ENCODE data around the gene C11orf21.

The C11orf21 gene

DNA sequence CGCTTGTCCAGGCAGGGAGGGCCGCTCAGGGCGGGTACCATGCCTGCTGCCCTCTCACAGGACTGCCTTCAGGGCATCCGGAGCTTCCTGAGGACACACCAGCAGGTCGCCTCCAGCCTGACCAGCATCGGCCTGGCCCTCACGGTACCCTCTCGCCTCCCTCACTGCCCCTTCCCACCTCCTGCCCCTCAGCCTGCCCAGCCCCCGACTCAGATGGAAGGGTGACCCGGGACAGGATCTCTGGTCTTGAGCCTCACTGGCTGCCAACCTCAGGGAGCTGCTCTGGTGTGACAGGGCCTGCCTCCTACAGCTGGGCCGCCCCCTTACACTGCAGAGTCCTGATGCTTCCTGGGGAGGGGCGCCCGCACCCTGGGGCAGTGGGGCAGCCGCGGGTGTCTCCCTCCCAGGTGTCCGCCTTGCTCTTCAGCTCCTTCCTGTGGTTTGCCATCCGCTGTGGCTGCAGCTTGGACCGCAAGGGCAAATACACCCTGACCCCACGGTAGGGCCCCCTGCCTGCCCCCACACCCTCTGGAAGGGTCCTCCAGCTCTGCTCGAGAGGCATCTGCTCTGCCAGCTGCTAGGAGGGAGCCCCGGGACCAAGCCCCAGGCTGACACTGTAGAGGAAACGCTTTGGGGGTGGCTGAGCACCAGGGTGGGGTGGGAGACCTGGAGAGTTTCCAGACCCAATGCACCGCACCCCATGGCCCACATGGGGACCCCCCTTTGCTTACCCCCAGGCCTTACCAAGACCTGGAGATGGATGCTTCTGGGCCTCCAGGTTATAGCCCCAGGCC lies 14.6 kb upstream of the C11orf21 start:
- no peak overlapping the region for H3K4me3 Mint-ChIP-seq
- H3K4me1 Mint-ChIP-seq (ENCODE audit: low read depth) = peaks cover 12% of the 10 kb centered on the region
- H3K9me3 Mint-ChIP-seq = no peaks in the 10 kb centered on the region
- peaks cover 32% of the 10 kb centered on the region for H3K27me3 Mint-ChIP-seq
- intact Hi-C loops (cut with micrococcal nuclease) = no loop called here
- peaks cover 32% of the 10 kb centered on the region for H3K36me3 Mint-ChIP-seq (ENCODE audit: low read depth)
- H3K27ac Mint-ChIP-seq = no peak overlapping the region

DNA sequence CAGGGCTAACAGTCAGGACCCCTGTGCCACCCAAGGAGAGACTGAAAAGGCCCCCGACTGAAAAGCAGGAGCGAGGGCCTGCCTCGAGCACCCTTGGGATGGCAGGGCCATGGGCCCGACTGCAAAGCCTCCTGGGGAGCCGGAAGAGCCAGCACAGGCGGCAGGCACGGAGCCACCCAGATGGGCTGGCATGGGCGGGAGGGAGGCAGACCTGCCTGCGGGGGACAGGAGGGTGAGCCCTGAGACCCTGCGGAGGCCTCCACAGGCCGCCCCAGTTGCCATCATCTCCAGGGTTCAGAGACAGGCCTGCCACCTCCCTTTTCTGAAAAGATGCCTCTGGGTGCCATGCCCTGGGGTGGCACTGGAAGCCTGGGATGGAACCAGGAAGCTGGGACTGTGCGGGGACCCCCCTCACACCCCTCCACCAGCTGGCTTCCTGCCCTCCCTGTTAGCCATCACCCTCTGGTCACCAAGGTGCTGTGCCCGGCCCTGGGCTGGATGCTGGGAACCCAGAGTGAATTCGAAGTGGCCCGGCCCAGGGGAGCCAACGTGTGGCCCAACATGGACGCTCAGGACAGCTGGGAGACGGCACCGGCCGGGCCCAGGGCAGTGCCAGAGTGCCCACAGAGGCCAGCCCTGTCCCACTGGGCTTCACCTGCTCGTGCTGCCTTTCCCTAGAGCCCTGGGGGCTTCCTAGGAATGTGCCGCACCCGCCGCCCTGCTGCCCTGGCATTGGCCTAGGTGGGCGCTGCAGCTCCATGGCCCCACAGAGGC lies 13.9 kb upstream of the C11orf21 start:
- intact Hi-C loops (cut with micrococcal nuclease) = no loop called here
- Mint-ChIP-seq H3K4me1 (ENCODE audit: low read depth) (peaks cover 17% of the 10 kb centered on the region), H3K36me3 (ENCODE audit: low read depth) (peaks cover 32% of the 10 kb centered on the region), H3K9me3 (no peaks in the 10 kb centered on the region), H3K27ac (no peak overlapping the region), H3K4me3 (no peak overlapping the region), H3K27me3 (peaks cover 25% of the 10 kb centered on the region)

DNA sequence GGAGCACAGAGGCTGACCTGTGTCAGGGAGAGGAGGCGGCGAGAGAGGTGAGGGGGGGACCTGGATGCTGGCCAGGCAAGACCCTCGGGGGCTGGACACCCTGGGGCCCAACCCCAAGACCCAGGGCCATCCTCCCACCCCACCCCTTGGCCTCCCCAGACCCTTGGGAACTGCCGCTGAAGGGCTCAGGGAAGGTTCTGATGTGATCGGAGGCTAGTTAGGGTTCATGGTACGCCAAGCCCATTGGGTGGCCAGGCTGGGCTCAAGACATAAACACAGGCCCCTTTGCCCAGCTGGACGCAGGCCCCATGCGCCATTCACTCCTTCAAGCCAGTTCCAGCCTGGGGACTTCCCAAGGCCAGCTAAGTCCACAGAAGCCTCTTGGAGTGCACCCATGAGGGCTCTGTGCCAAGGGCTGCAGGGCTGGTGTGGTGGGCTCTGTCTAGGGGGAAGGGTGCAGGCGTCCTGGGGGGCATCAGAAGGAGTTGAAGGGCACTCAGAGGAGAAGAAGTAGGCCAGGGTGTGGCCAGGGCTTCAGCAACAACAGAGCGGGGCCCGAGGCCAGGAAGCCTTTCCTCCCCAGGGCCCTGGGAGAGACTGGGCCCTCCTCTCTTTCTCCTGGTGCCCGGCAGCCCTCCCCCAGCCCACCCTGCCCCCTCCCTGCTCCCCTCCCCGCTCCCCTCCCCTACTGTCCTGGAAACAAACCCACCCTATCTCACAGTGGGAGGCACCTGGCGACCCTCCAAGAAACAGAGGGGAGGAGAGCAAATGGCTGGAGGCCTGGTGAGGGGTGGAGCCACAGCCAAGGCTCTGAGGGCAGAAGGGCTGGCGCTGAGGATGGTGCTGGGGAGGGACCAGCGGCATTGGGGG lies 13.0 kb upstream of the C11orf21 start:
- Mint-ChIP-seq H3K4me3 (no peak overlapping the region), H3K27me3 (peaks cover 18% of the 10 kb centered on the region), H3K9me3 (no peaks in the 10 kb centered on the region), H3K27ac (no peak overlapping the region), H3K36me3 (ENCODE audit: low read depth) (peaks cover 32% of the 10 kb centered on the region), H3K4me1 (ENCODE audit: low read depth) (peaks cover 19% of the 10 kb centered on the region)
- intact Hi-C loops (cut with micrococcal nuclease) = no loop called here

DNA sequence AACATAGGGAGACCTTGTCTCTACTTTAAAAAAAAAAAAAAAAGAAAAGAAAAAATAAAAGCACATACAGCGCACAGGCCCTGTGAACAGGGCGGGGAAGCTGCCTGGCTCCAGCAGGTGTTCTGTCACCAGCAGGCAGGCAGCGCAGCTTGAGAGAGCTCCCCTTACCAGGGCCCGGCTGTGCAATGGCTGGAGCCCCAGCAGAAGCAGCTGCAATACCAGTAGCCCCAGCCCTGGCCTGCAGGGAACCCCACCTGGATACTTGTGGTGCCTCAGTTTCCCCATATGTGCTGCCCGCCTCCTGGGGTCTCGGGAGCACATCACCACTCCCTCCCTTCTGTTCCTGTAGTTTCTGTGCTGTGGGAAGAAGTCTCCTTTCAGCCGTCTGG lies 12.4 kb upstream of the C11orf21 start:
- H3K27me3 Mint-ChIP-seq = peaks cover 16% of the 10 kb centered on the region
- no peak overlapping the region for H3K4me3 Mint-ChIP-seq
- peaks cover 36% of the 10 kb centered on the region for H3K36me3 Mint-ChIP-seq (ENCODE audit: low read depth)
- intact Hi-C loops (cut with micrococcal nuclease) = no loop called here
- peaks cover 19% of the 10 kb centered on the region for H3K4me1 Mint-ChIP-seq (ENCODE audit: low read depth)
- no peak overlapping the region for H3K27ac Mint-ChIP-seq
- H3K9me3 Mint-ChIP-seq = no peaks in the 10 kb centered on the region

DNA sequence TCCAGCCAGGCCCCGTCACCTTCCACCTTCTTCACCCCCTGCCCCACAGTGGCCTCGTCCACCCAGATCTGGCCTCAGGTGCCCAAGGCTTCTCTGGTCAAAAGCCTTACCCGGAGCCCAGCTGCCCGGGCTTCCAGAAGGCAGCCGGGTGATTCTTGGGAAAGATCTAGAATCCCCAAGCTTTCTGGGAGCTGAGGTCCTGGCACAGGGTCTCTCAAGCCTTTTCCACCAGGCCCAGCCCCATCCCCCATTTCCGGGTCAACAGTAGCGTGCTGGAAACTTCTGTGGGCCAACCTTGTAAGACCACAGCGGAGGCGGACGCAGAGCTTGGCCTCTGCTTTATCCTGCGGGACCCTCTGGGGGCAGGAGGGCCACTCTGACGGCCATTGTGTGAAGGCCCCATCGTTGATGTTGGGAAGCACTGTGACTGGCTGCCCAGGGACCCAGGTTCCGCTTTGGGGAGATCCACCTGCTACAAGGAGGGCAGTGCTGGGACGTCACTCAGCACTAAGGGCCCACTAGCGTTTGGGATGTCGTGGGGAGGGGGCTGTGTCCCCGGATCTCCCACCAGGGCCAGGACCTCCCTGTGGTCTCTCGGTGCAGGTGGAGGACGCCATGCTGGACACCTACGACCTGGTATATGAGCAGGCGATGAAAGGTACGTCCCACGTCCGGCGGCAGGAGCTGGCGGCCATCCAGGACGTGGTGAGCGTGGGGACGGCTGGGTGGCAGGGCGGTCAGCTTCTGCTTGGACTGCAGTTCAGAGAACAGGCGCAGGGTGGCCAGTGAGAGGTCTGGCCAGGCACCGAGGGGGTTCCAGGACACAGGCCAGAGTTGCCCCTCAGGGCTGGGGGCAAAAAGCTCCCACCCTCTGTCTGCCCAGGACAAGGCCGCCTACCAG lies 11.6 kb upstream of the C11orf21 start:
- Mint-ChIP-seq H3K36me3 (ENCODE audit: low read depth) (peaks cover 44% of the 10 kb centered on the region), H3K4me1 (ENCODE audit: low read depth) (peaks cover 19% of the 10 kb centered on the region), H3K27me3 (peaks cover 15% of the 10 kb centered on the region), H3K9me3 (no peaks in the 10 kb centered on the region), H3K4me3 (no peak overlapping the region), H3K27ac (no peak overlapping the region)
- intact Hi-C loops (cut with micrococcal nuclease) = no loop called here

DNA sequence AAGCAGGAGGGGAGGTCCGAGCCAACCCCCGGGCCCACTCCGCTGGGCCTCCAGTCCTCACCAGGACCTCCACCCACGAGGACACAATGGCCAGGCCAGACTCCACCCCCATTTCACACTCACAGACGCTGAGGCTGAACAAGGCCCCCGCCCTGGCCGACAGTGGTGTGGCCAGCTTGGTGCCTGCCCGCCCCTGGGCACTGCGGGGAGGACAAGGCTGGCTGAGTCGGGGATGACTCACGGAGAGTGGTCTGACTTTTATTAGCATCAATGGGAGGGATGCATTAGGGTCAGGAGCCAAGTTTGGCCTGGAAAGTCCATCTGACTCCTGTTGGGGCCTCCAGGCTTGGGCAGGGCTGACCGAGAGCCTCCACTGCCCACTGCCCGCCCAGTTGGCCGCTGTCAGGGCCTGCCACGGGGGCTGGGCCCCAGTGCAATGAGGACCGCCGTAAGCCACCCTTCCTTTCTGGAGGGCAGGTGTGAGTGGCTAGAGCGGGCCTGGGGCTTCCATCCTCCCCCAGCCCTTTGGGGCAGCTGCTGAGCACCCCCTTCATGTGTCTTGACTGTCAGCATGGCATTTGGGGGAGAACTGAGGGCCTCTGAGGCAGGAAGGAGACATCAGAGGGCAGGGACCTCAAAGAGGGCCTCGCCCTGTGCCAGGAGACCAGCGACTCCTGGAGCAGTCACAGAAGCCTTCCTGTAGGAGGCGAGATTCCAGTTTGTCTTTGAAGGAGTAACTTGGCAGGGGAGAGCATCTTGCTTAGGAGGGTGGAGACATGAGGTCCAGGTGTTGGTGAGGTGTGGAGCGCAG lies 10.7 kb upstream of the C11orf21 start:
- no peaks in the 10 kb centered on the region for H3K9me3 Mint-ChIP-seq
- H3K27ac Mint-ChIP-seq = no peak overlapping the region
- H3K4me3 Mint-ChIP-seq = no peak overlapping the region
- H3K27me3 Mint-ChIP-seq = peaks cover 13% of the 10 kb centered on the region
- intact Hi-C loops (cut with micrococcal nuclease) = no loop called here
- peaks cover 51% of the 10 kb centered on the region for H3K36me3 Mint-ChIP-seq (ENCODE audit: low read depth)
- peaks cover 22% of the 10 kb centered on the region for H3K4me1 Mint-ChIP-seq (ENCODE audit: low read depth)

DNA sequence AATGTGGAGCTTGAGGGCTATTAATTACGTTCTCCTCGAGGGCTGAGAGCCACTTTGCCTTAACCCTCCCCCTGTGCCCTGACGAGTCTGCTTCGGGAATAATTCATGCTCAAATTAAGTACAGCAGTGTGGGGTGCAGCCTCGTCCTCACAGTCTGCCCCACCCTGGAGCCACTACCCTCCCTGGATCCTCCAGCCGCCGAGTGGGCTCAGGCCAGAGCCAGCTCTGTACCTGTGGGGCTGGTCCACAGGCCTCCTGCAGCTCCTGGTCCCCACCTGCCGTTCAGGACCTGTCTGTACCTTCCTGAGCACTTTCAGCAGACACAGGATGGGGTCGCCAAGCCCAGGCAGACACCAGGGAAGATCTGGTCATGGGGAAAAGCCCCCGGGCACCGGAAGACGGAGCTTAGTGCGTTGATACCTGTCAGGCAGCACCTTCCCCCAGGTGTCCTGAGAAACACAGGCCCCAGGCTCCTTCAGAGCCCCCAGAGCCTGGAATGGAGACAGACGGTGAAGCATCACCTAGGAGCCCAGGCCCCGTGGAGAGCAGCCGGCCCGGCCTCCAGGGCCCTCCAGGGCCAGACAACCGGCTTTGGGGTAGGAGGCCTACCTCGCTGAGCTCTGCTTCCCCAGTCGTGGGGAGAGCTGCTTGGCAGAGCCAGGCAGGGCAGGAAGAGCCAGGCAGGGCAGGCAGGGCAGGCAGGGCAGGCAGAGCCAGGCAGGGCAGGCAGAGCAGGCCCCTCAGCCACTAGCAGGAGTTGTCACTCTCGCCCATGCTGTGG lies 9.8 kb upstream of the C11orf21 start:
- Mint-ChIP-seq H3K27me3 (peaks cover 9% of the 10 kb centered on the region), H3K27ac (no peak overlapping the region), H3K9me3 (no peaks in the 10 kb centered on the region), H3K4me3 (no peak overlapping the region), H3K4me1 (ENCODE audit: low read depth) (peaks cover 31% of the 10 kb centered on the region), H3K36me3 (ENCODE audit: low read depth) (peaks cover 51% of the 10 kb centered on the region)
- intact Hi-C loops (cut with micrococcal nuclease) = no loop called here

DNA sequence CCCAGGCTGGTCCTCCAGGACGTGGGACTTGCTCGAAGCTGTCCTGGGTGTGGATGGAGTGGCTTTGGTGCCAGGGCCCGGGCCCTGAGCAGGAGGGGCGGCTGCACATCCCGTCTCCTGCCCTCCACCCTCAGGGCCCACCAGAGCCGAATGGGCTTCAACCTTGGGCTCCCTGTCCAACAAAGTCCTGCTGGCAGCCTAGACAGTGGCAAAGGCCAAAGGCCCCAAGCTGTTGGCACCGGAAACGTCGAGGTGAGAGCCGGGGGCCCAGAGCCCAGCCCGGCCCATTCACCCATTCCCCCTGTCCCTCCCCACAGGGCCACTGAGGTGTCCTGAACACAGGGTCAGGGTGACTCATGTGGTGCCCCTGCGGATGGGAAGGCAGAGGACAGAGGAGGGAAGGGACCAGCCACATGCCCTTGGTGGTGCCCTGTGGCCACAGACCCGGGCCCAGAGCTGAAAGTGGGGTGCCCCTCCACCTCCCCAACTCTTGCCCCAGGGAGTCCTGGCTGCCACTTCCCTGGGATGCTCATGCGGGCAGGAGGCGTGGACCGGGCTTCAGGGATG lies 9.2 kb upstream of the C11orf21 start:
- Mint-ChIP-seq H3K36me3 (ENCODE audit: low read depth) (peaks cover 52% of the 10 kb centered on the region), H3K27ac (no peak overlapping the region), H3K9me3 (no peaks in the 10 kb centered on the region), H3K27me3 (peaks cover 9% of the 10 kb centered on the region), H3K4me3 (no peak overlapping the region), H3K4me1 (ENCODE audit: low read depth) (peaks cover 38% of the 10 kb centered on the region)
- intact Hi-C loops (cut with micrococcal nuclease) = no loop called here

DNA sequence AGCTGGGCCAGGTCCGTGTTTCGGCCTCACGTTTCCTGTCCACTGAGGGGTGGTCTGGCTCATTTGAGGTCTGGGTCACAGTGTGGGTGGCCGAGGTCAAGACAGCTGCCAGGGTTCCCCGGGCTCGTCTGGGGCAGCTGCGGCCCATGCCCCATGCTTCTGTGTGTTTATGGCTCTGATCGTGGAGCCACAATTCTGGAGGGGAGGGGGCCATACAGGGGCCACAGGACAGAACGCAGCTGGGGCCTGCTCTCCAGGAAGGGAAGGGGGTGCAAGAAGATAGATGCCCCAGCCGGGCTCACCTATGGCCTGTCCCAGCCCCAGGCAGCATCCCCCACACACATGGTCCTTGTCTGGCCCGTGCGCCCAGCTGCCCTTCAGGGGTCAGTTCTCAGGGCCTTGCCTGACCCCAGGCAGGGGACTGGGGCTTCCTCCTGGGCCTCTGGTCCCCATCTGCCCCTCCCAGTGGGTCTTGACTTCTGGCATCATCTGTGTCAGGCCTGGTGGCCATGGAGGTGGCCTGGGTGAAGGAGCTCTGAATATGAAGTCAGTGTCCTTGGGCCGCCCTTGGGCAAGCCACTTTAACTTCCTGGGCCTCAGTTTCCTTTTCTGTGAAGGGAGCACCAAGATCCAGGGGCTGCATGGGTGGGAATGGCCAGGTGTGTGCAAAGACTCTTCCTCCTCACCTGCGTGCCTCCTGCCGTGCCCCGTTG lies 8.5 kb upstream of the C11orf21 start:
- H3K4me3 Mint-ChIP-seq = no peak overlapping the region
- peaks cover 44% of the 10 kb centered on the region for H3K4me1 Mint-ChIP-seq (ENCODE audit: low read depth)
- no peak overlapping the region for H3K27ac Mint-ChIP-seq
- H3K27me3 Mint-ChIP-seq = peaks cover 9% of the 10 kb centered on the region
- no peaks in the 10 kb centered on the region for H3K9me3 Mint-ChIP-seq
- intact Hi-C loops (cut with micrococcal nuclease) = no loop called here
- peaks cover 51% of the 10 kb centered on the region for H3K36me3 Mint-ChIP-seq (ENCODE audit: low read depth)

DNA sequence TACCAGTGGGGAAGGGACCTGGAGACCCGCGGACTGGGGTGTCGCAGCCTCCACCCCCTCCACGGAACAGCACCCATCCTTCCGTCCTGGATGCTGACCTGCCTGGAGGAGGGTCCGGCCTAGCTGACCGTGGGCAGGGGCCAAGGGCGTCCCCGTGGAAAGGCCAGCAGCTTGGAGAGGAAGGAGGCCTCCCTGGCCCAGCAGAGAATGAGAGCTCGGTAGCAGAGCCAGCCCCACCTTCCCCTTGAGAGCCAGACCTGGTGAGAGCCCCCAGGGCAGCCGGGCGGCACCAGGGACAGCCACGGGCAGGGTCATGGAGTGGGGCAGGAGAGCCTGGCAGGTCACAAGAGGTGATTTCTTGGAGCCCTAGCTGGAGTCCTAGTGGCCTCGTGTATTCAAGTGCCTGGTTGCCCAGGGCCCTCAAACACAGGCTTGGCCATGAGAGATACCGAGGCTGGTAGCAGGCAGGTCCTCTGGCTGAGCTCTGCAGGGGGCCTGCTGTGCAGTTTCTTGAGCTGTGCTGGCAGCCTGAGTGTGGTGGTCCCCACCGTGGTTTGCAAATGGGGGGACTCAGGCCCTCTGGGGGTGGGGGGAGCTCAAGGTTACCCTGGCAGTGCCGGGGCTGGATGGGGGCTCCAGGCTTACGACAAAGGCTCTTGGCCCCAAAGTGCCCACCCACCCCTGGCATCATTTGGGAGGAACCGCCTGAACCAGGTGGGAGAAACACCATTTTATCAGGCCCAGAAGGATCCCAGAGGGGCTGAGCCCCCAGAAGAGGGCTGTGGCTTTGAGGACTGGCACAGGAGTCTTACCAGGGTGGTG lies 7.7 kb upstream of the C11orf21 start:
- Mint-ChIP-seq H3K4me3 (no peak overlapping the region), H3K27me3 (peaks cover 9% of the 10 kb centered on the region), H3K4me1 (ENCODE audit: low read depth) (peaks cover 52% of the 10 kb centered on the region), H3K9me3 (no peaks in the 10 kb centered on the region), H3K36me3 (ENCODE audit: low read depth) (peaks cover 55% of the 10 kb centered on the region), H3K27ac (no peak overlapping the region)
- intact Hi-C loops (cut with micrococcal nuclease) = loop anchor here (10.0 kb wide), 1 partner anchor 575 kb away; the partner anchor contains the start of gene CDKN1C

DNA sequence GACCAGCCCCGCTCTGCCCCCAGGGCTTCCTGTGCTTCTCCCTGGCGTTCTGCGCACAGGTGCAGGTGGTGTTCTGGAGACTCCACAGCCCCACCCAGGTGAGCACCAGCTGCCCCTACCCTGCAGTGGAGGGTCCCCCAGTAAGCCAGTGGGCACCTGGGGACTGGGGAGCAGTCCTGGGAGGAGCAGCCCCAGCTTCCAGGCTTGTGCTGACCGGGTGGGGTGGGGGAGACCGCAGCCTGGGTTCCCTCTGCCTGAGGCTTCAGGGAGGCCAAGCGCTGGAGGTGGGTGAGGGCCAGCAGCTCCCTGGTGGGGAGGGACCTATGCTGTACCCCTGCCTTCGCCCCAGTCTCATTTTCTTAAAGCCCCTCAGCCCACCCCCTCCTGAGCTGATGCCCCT lies 7.0 kb upstream of the C11orf21 start:
- H3K4me1 Mint-ChIP-seq (ENCODE audit: low read depth) = peaks cover 59% of the 10 kb centered on the region
- H3K27ac Mint-ChIP-seq = no peak overlapping the region
- H3K4me3 Mint-ChIP-seq = no peak overlapping the region
- H3K9me3 Mint-ChIP-seq = no peaks in the 10 kb centered on the region
- peaks cover 9% of the 10 kb centered on the region for H3K27me3 Mint-ChIP-seq
- H3K36me3 Mint-ChIP-seq (ENCODE audit: low read depth) = peaks cover 61% of the 10 kb centered on the region
- intact Hi-C loops (cut with micrococcal nuclease) = loop anchor here (10.0 kb wide), 1 partner anchor 576 kb away; the partner anchor contains the start of gene CDKN1C

Measured in dendritic cell treated with granulocyte-macrophage colony-stimulating factor and Interleukin-4, amounts not matched to agents 40 ng/mL and 50 ng/mL, for 4 days (primary cell).